H9 (cell line): ENCODE measurements around the gene WSCD1. TPM values are rescaled to one million over a fixed set of nuclear protein-coding genes. Genes with fewer than 3 reads are reported as not detected.

Experiments
- DNase-seq: peaks from one replicate; pipeline ENCODE4 v3.0.0-alpha.2; 2017
- H2AFZ ChIP-seq: one replicate; pipeline ENCODE4 v1.6.1; 2013; ENCODE audit warnings: mild to moderate bottlenecking, low read length, control low read depth, moderate library complexity
- H2AK5ac ChIP-seq: 2 replicates; pipeline ENCODE4 v1.6.1; 2013; ENCODE audit warnings: low read length, control low read depth, mixed read lengths; ENCODE audit not compliant: insufficient read length
- H2BK120ac ChIP-seq: one replicate; pipeline ENCODE4 v1.6.1; 2013; ENCODE audit warnings: low read depth, mild to moderate bottlenecking, low read length, control low read depth, inconsistent platforms; ENCODE audit not compliant: poor library complexity, severe bottlenecking
- H2BK12ac ChIP-seq: 2 replicates; pipeline ENCODE4 v1.6.1; 2013; ENCODE audit warnings: low read length, control low read depth, mixed read lengths, low read depth; ENCODE audit not compliant: insufficient read length
- H2BK15ac ChIP-seq: 2 replicates; pipeline ENCODE4 v1.6.1; 2013; ENCODE audit warnings: low read depth, low read length, control low read depth
- H2BK20ac ChIP-seq: one replicate; pipeline ENCODE4 v1.6.1; 2013; ENCODE audit warnings: low read depth, mild to moderate bottlenecking, low read length, control low read depth, inconsistent platforms; ENCODE audit not compliant: poor library complexity, severe bottlenecking
- H2BK5ac ChIP-seq: 2 replicates; pipeline ENCODE4 v1.6.1; 2013; ENCODE audit warnings: low read length, control low read depth, mixed read lengths; ENCODE audit not compliant: insufficient read length
- H3K14ac ChIP-seq: 2 replicates; pipeline ENCODE4 v1.6.1; 2013; ENCODE audit warnings: low read length, control low read depth; ENCODE audit not compliant: insufficient read depth
- H3K18ac ChIP-seq: 2 replicates; pipeline ENCODE4 v1.6.1; 2013; ENCODE audit warnings: low read depth, mild to moderate bottlenecking, mixed read lengths, low read length, control low read depth; ENCODE audit not compliant: insufficient read length
- H3K23ac ChIP-seq: 2 replicates; pipeline ENCODE4 v1.6.1; 2013; ENCODE audit warnings: low read length, control low read depth, mixed read lengths, low read depth; ENCODE audit not compliant: insufficient read length
- H3K23me2 ChIP-seq: 2 replicates; pipeline ENCODE4 v1.6.1; 2013; ENCODE audit warnings: low read depth, mild to moderate bottlenecking, mixed read lengths, low read length, control low read depth; ENCODE audit not compliant: insufficient read length, poor library complexity, severe bottlenecking
- H3K27ac ChIP-seq: 2 replicates; pipeline ENCODE4 v1.5.1; 2013; ENCODE audit warnings: low read length, control low read depth, mixed read lengths, low read depth; ENCODE audit not compliant: insufficient read length
- H3K27me3 ChIP-seq: 2 replicates; pipeline ENCODE4 v1.6.1; 2013; ENCODE audit warnings: low read length, control low read depth, inconsistent platforms; ENCODE audit not compliant: insufficient read depth
- H3K4ac ChIP-seq: 2 replicates; pipeline ENCODE4 v1.6.1; 2013; ENCODE audit warnings: low read depth, mild to moderate bottlenecking, control low read depth, inconsistent platforms, low read length, moderate library complexity
- H3K4me1 ChIP-seq: 2 replicates; pipeline ENCODE4 v1.6.1; 2013; ENCODE audit warnings: low read length, control low read depth, inconsistent platforms; ENCODE audit not compliant: insufficient read depth
- H3K4me2 ChIP-seq: 2 replicates; pipeline ENCODE4 v1.6.1; 2013; ENCODE audit warnings: low read length, control low read depth, mixed read lengths; ENCODE audit not compliant: insufficient read length, insufficient read depth
- H3K56ac ChIP-seq: 2 replicates; pipeline ENCODE4 v1.6.1; 2013; ENCODE audit warnings: low read depth, mild to moderate bottlenecking, mixed read lengths, low read length, control low read depth; ENCODE audit not compliant: insufficient read length
- H3K79me1 ChIP-seq: 2 replicates; pipeline ENCODE4 v1.6.1; 2013; ENCODE audit warnings: low read depth, mild to moderate bottlenecking, moderate library complexity, low read length, control low read depth, inconsistent platforms; ENCODE audit not compliant: insufficient read depth, poor library complexity, severe bottlenecking
- H3K79me2 ChIP-seq: 2 replicates; pipeline ENCODE4 v1.6.1; 2013; ENCODE audit warnings: low read length, control low read depth, inconsistent platforms; ENCODE audit not compliant: insufficient read depth
- H3K9ac ChIP-seq: 2 replicates; pipeline ENCODE4 v1.6.1; 2013; ENCODE audit warnings: low read length, control low read depth, mixed read lengths; ENCODE audit not compliant: insufficient read length; ENCODE audit errors: extremely low read depth
- H3K9me3 ChIP-seq: one replicate; pipeline ENCODE4 v1.6.1; 2013; ENCODE audit warnings: low read depth, low read length, inconsistent platforms; ENCODE audit not compliant: control insufficient read depth
- H3T11ph ChIP-seq: one replicate; pipeline ENCODE4 v1.6.1; 2013; ENCODE audit warnings: mild to moderate bottlenecking, low read length, control low read depth, inconsistent platforms
- H4K20me1 ChIP-seq: one replicate; pipeline ENCODE4 v1.6.1; 2013; ENCODE audit not compliant: control insufficient read depth, insufficient read length, insufficient read depth
- H4K5ac ChIP-seq: 2 replicates; pipeline ENCODE4 v1.6.1; 2013; ENCODE audit warnings: low read depth, mild to moderate bottlenecking, mixed read lengths, low read length, control low read depth; ENCODE audit not compliant: insufficient read length
- H4K8ac ChIP-seq: replicated peaks from 2 replicates; pipeline ENCODE4 v1.6.1; 2013; ENCODE audit warnings: low read length, control low read depth, mixed read lengths, low read depth; ENCODE audit not compliant: insufficient read length
- H4K91ac ChIP-seq: 2 replicates; pipeline ENCODE4 v1.6.1; 2013; ENCODE audit warnings: low read depth, mild to moderate bottlenecking, moderate library complexity, mixed read lengths, low read length, control low read depth; ENCODE audit not compliant: insufficient read length
- H3K27ac Mint-ChIP-seq, 3 experiments: 2 replicates in 2 of 3; 3 replicates in 1 of 3; pipeline ENCODE4 v1.8.0; 2020 to 2021; ENCODE audit warnings: mixed read lengths in 3 of 3, mild to moderate bottlenecking in 1 of 3, moderate library complexity in 1 of 3
- H3K27me3 Mint-ChIP-seq: 2 replicates; pipeline ENCODE4 v1.8.0; 2021; ENCODE audit warnings: low read depth, mild to moderate bottlenecking, moderate library complexity, mixed read lengths
- H3K36me3 Mint-ChIP-seq, 3 experiments: 2 replicates in 2 of 3; 3 replicates in 1 of 3; pipeline ENCODE4 v1.8.0; 2020 to 2021; ENCODE audit warnings: low read depth in 3 of 3, mixed read lengths in 3 of 3; ENCODE audit not compliant: insufficient read depth in 1 of 3
- H3K4me1 Mint-ChIP-seq, 2 experiments: 2 replicates each; pipeline ENCODE4 v1.8.0; 2020; ENCODE audit warnings: mixed read lengths in 2 of 2
- H3K4me3 Mint-ChIP-seq, 2 experiments: 2 replicates in 1 of 2; 3 replicates in 1 of 2; pipeline ENCODE4 v1.8.0; 2020 to 2021; ENCODE audit warnings: mild to moderate bottlenecking in 2 of 2, mixed read lengths in 2 of 2, moderate library complexity in 1 of 2
- H3K9me3 Mint-ChIP-seq, 2 experiments: 2 replicates in 1 of 2; 3 replicates in 1 of 2; pipeline ENCODE4 v1.8.0; 2020; ENCODE audit warnings: mild to moderate bottlenecking in 2 of 2, mixed read lengths in 2 of 2, moderate library complexity in 1 of 2
- CTCF ChIP-seq: fragments of 200-600 bp; sonication (generic); conservative IDR thresholded peaks from 3 replicates; pipeline ENCODE4 v1.8.0; 2021; ENCODE audit warnings: antibody characterized with exemption, mild to moderate bottlenecking
- WGBS: extraction: QIAGEN DNeasy Blood & Tissue Kit; methylation state at CpG from one replicate; pipeline ENCODE4 v1.1.7; 2013; ENCODE audit warnings: missing lambda C conversion rate, low lambda C conversion rate, mixed read lengths; ENCODE audit not compliant: insufficient read length; ENCODE audit errors: extremely low coverage; 5-methylcytosine and 5-hydroxymethylcytosine counted together
- total RNA-seq: library from RNA; stranded (reverse); gene quantifications from 2 replicates; pipeline ENCODE4 v1.2.1, GENCODE V29; 2021

WSCD1 gene
- total RNA-seq, 1 experiment from 2014 or later: 33.6 TPM

GRCh38 chr17:6104956-6105648 lies 34.9 kb downstream of the WSCD1 start:
- Mint-ChIP-seq H3K4me1 (peaks cover 35 to 36% of the 10 kb centered on the region in 2 experiments), H3K27me3 (no peaks in the 10 kb centered on the region; the same call in 1 of the 2 replicates), H3K4me3 (no peak overlapping the region), H3K36me3 (peaks cover 23 to 49% (median 42%) of the 10 kb centered on the region in 3 experiments), H3K27ac (peak overlapping the region; percentile 25 to 65 (median 36); a peak in 2 of 7 replicates), H3K9me3 (no peaks in the 10 kb centered on the region; a peak in 2 of 5 replicates)
- Histone ChIP-seq H3K4ac (no peak overlapping the region), H2BK20ac (no peak overlapping the region), H3K23me2 (no peaks in the 10 kb centered on the region), H4K5ac (no peak overlapping the region), H3K23ac (no peak overlapping the region), H4K20me1 (no peaks in the 10 kb centered on the region), H3K4me2 (no peak overlapping the region), H2BK12ac (no peak overlapping the region), H3K4me1 (peaks cover 12% of the 10 kb centered on the region; the same call in 1 of the 2 replicates), H3K79me1 (no peaks in the 10 kb centered on the region), H3K9ac (no peak overlapping the region), H3T11ph (no peak overlapping the region), H3K14ac (no peak overlapping the region; the same call in 1 of the 2 replicates), H3K56ac (no peak overlapping the region), H3K79me2 (no peaks in the 10 kb centered on the region), H2AFZ (no peak overlapping the region), H3K27me3 (no peaks in the 10 kb centered on the region), H2BK15ac (no peak overlapping the region), H3K18ac (peak overlapping the region; percentile 37), H2AK5ac (no peak overlapping the region), H4K91ac (no peak overlapping the region), H2BK120ac (no peak overlapping the region), H2BK5ac (no peak overlapping the region), H4K8ac (no peak overlapping the region), H3K9me3 (no peaks in the 10 kb centered on the region), H3K27ac (no peak overlapping the region)
- no peak for DNase-seq
- WGBS: no CpG with 5 or more reads among the region's 12 CpGs
- no peak for TF ChIP-seq CTCF
